ENCODE results near the gene SATL1. TPM values are rescaled to one million over a fixed set of nuclear protein-coding genes. Genes with fewer than 3 reads are reported as not detected.

Gene SATL1, protein sequence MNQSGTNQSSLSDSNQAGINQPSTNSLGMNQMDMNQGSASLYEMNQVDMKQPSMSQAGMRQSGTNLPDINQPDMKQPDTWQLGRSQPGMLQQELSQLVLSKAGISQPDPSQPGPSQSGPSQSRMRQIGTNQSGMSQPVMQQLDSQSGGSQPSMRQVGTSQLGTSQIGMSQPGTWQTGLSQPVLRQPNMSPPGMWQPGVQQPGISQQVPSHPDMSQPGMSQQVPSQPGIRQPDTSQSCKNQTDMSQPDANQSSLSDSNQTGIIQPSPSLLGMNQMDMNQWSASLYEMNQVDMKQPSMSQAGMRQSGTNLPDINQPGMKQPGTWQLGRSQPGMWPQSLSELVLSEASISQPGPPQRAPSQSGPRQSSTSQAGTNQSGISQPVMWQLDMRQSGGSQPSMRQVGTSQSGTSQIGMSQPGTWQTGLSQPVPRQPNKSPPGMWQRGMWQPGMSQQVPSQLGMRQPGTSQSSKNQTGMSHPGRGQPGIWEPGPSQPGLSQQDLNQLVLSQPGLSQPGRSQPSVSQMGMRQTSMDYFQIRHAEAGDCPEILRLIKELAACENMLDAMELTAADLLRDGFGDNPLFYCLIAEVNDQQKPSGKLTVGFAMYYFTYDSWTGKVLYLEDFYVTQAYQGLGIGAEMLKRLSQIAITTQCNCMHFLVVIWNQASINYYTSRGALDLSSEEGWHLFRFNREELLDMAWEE
- total RNA-seq = not detected in 2 replicates
- not detected in 2 replicates for polyA plus RNA-seq
- not detected in 2 replicates for polyA plus RNA-seq (2011; cell fraction: cytosol; rRNA removed)
- polyA plus RNA-seq (2011; cell fraction: nucleus; rRNA removed) = not detected in 2 replicates
- not detected in 2 replicates for polyA plus RNA-seq (2012)
- not detected in 2 replicates for polyA minus RNA-seq
- not detected for polyA minus RNA-seq (2011; cell fraction: cytosol; rRNA and poly(A)+ RNA removed)
- polyA minus RNA-seq (2011; cell fraction: nucleus; rRNA and poly(A)+ RNA removed) = not detected in 2 replicates
- Bru-seq, nascent RNA = percentile 3 among the genes with signal in this experiment
- BruChase-seq, experiment 1, labeled RNA remaining after a 6-hour chase = percentile 2 among the genes with signal in this experiment
- percentile 2 among the genes with signal in this experiment for BruChase-seq, experiment 2, labeled RNA remaining after a 2-hour chase
- long read RNA-seq, partial matches to known transcripts = 0 of 1 reads
- long read RNA-seq, other reads (novel, unspliced or antisense) = 1 of 1 reads

DNA sequence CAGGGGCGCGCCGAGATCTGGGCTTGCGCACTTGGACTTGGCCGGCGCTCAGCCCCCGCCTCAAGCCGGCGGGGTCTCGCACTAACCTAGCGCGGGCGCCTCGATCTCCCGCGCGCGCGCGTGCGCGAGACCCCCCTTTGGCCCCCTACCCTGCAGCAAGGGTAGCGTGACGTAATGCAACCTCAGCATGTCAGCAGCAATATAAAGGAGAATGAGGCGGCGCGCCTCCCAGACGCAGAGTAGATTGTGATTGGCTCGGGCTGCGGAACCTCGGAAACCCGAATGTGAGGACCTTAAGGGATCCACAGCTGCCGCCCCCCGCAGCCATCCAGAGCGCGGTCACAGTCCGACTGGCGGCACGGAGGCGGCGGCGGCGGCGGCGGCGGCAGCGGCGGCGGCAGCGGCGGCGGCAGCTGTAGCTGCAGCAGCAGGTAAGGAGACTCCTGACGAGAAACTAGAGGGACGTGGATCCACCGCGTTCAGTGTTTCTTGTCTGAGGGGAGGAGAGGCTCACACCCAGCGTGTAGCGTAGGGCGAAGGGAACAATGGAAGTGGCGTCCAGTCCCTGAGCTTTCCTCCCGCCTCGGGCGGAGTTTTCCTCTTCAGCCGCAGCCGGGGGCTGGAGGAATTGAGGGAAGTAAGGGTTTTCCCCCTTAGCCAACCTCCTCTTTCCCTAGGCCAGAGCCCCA lies at the start of gene SATL1, which contains the start of gene ZNF711:
Gene SATL1 (minus strand): TSS at position 19 of the 689 bp plus-strand sequence. CDS start 134,811 bp downstream, outside the sequence.
Gene ZNF711 (plus strand): TSS at position 231 of the 689 bp plus-strand sequence. CDS start 3,582 bp downstream, outside the sequence.
- Histone ChIP-seq H3K4me2 (ENCODE audit: insufficient read depth, low read length) (peak within 1 kb of the TSS; percentile 87), H4K20me1 (replicated peaks; ENCODE audit: control insufficient read depth, extremely low read depth, insufficient read depth, low read length) (no peaks in the 10 kb centered on the region), H3K4me3 (replicated peaks in 1 of 3; ENCODE audit: insufficient read depth in 1 of 3, low read depth in 1 of 3, low read length in 3 of 3) (peak within 1 kb of the TSS; percentile 62 to 70 (median 68)), H3K27me3 (ENCODE audit: control insufficient read depth in 2 of 2, insufficient read depth in 2 of 2, low read length in 2 of 2) (no peaks in the 10 kb centered on the region), H3K9me1 (replicated peaks; ENCODE audit: control insufficient read depth, extremely low read depth, insufficient read depth, low read length) (no peaks in the 10 kb centered on the region), H3K4me1 (ENCODE audit: control insufficient read depth, extremely low read depth, insufficient read depth, low read length) (no peaks in the 10 kb centered on the region), H3K79me2 (ENCODE audit: control insufficient read depth, insufficient read depth, low read length) (no peaks in the 10 kb centered on the region), H3K27ac (ENCODE audit: insufficient read depth, low read depth, low read length) (peak within 1 kb of the TSS; percentile 38), H3K36me3 (ENCODE audit: control insufficient read depth in 2 of 2, extremely low read depth in 1 of 2, insufficient read depth in 2 of 2, low read length in 2 of 2) (no peaks in the 10 kb centered on the region), H3K9me3 (replicated peaks; ENCODE audit: control insufficient read depth, insufficient read depth, low read length) (no peaks in the 10 kb centered on the region), H3K9ac (replicated peaks; ENCODE audit: extremely low read depth, insufficient read depth, low read length) (peak within 1 kb of the TSS; percentile 85), H2AFZ (ENCODE audit: low read depth, low read length) (peak within 1 kb of the TSS; percentile 80)
- FAIRE-seq (no peak), DNase-seq (ENCODE audit: low read depth, low spot score) (peak; percentile 61)
- dilution Hi-C loops (cut with MboI; ENCODE audit: extremely low pct_ligation_motif_present, low sequenced_read_pairs) (no loop called here), intact Hi-C loops (cut with micrococcal nuclease) (no loop called here)
- POLR2A ChIA-PET = no interaction called here
- TF ChIP-seq MYC (IDR thresholded peaks at IDR 0.05; ENCODE audit: low read depth, low read length) = no peak
- TF ChIP-seq POLR2A (IDR thresholded peaks at IDR 0.05; ENCODE audit: low read depth, low read length) = no peak
- no peak for TF ChIP-seq EZH2 (IDR thresholded peaks at IDR 0.05; ENCODE audit: borderline replicate concordance, low read depth, low read length, severe bottlenecking)
- TF ChIP-seq POLR2AphosphoS5 (IDR thresholded peaks at IDR 0.05; ENCODE audit: insufficient read depth, low read depth, low read length) = no peak
- TF ChIP-seq GATA2 (IDR thresholded peaks at IDR 0.05; ENCODE audit: insufficient read depth, insufficient read length, low read depth, low read length) = no peak
- CTCF ChIA-PET = interaction anchor here (0.6 to 2.0 kb wide), 3 partner anchors 133 to 890 kb away, joined by 3 to 4 read pairs (median 3); no protein-coding TSS in a partner anchor
- no TSS peak for BruUV-seq (replicated peaks)

All from endothelial cell of umbilical vein (primary cell).